Ishikawa (cell line): ENCODE results near the gene RASSF1.

Experiments used
- EP300 ChIP-seq: IDR thresholded peaks from 2 replicates; pipeline ENCODE4 v1.6.1; 2012; ENCODE audit warnings: borderline replicate concordance
- MAX ChIP-seq: IDR thresholded peaks from 2 replicates; pipeline ENCODE4 v1.6.1; 2012
- REST ChIP-seq: IDR thresholded peaks from 2 replicates; pipeline ENCODE4 v1.6.1; 2012; ENCODE audit warnings: low read depth, mild to moderate bottlenecking
- TAF1 ChIP-seq: IDR thresholded peaks from 2 replicates; pipeline ENCODE4 v1.6.1; 2012; ENCODE audit warnings: low read depth, mild to moderate bottlenecking
- USF1 ChIP-seq: IDR thresholded peaks from 2 replicates; pipeline ENCODE4 v1.6.1; 2012
- ZBTB7A ChIP-seq: IDR thresholded peaks from 2 replicates; pipeline ENCODE4 v1.6.1; 2012; ENCODE audit warnings: low read depth

DNA sequence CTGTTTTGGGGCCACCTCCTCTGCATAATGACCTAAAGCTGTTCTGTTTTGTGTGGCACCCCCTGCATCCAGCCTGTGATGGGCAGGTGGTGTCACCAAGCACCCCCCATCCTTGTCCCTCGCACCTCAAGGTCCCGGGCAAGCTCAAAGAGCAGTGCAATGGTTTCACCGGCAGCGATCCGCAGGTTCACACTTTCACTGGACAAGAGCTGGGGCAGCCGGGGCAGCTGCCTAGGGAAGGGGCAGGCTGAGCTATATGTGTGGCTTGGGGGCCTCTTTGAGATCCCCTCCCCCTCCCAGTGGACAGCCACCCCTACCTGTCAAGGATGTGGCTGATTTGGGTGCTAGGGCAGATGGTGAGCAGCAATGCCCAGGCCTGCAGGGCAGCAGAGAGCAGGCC is 51.5 kb downstream of the RASSF1 start:
- TF ChIP-seq MAX (no peak), REST (no peak), USF1 (no peak), ZBTB7A (no peak), EP300 (no peak), TAF1 (no peak)
